Heart left ventricle (tissue), 13 donors: ENCODE data around the gene RBP4.

ENCODE experiments used
- POLR2A ChIP-seq, 2 donors: fragments of 450-650 bp; IDR thresholded peaks; one replicate each; pipeline ENCODE4 v1.6.1; 2017; ENCODE audit warnings: antibody characterized with exemption in 2 of 2, mild to moderate bottlenecking in 2 of 2, moderate library complexity in 2 of 2
- TF ChIP-seq, protein P1 (sequence below), 12 donors: fragments of 200-600 bp; sonication (generic) in 4 of 12; IDR thresholded peaks; one replicate each; pipeline versions ENCODE4 v1.5.0 to v1.8.0; 2018 to 2022; ENCODE audit warnings: antibody characterized with exemption in 12 of 12, mild to moderate bottlenecking in 5 of 12
- donor health status: ischemic (EF 13 %, LVEDD 7.1; RV severe dilation, severe dysfunction).
- donor health status: DM: no; HTN: yes; CAD: no.
- donor health status: DM: no; HTN: no; CAD: no.
- donor health status: ischemic (EF 25% LVEDD 6.9; RV normal size, moderate dysfunction).
- donor health status: ischemic (EF 25% LVEDD 5.7; RV mildly dilated, moderate dysfunction).
- donor health status: ischemic (EF 35%, LVEDD 5.7; RV mildly dilated, moderate dysfunction).
- donor health status: nonischemic (EF 11% LVEDD 7.7; RV severe dilation, severe dysfunction).
- donor health status: DM: yes; HTN: yes; CAD: no.
- donor health status: PGD.
- donor health status: ischemic (EF 29% LVEDD 5.4; RV normal size, mild dysfunction).
- donor health status: nonischemic (EF 23%, LVEDD 6.1; RV moderate dilation, normal function).

DNA sequence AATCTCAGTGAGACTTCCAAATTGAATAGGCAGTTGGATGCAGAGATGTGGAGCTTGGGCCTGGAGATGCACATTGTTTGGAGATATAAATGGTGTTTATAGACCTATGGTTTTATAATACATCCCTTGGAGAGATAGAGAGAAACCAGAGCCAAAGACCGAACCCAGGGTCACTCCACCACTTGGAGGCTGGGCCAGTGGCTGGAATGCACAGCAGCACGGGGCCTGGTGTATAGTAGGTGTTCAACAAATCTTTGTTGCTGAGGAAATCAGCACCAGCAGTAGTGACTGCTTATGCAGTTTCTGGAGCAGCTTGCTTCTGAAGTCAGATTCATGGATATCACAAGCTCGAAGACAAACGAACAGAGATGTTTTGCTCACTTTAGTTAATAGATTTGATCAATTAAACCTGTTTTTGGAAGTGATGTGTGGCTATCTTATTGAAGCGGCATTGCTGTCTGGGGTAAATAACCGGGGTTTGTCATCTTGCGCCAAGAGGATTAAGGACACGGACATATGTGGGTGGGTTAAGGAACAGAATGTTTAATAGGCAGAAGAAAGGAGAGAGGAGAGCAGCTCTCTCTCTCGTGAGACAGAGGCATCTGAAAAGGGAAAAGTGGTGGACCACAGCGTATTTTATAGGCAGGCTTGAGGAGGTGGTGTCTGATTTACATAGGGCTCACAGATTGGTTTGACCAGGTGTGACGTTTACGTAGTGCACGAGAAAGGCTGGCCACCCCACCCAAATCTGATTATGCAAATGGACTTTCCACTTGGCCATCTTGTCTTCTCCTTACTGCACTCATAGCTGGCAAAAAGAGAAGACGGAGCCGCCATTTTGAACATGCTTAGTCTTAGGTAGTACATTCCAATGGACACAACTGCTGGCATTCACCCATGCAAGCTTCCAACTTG, 11.1 kb downstream of the RBP4 start:
- TF ChIP-seq, protein P1, sequence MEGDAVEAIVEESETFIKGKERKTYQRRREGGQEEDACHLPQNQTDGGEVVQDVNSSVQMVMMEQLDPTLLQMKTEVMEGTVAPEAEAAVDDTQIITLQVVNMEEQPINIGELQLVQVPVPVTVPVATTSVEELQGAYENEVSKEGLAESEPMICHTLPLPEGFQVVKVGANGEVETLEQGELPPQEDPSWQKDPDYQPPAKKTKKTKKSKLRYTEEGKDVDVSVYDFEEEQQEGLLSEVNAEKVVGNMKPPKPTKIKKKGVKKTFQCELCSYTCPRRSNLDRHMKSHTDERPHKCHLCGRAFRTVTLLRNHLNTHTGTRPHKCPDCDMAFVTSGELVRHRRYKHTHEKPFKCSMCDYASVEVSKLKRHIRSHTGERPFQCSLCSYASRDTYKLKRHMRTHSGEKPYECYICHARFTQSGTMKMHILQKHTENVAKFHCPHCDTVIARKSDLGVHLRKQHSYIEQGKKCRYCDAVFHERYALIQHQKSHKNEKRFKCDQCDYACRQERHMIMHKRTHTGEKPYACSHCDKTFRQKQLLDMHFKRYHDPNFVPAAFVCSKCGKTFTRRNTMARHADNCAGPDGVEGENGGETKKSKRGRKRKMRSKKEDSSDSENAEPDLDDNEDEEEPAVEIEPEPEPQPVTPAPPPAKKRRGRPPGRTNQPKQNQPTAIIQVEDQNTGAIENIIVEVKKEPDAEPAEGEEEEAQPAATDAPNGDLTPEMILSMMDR (IDR thresholded peaks at IDR 0.05) = no peak
- TF ChIP-seq POLR2A (IDR thresholded peaks at IDR 0.05) = no peak
